HTR-8/SVneo (cell line): ENCODE data around the gene NSUN6.
"Not testable (repeated sequence)": the region's sequence is repeated elsewhere in the genome, so short reads cannot be mapped to it uniquely, and the experiment has no call there.

ENCODE experiments used
- DNase-seq: peaks from one replicate; pipeline ENCODE4 v3.0.0; 2011; ENCODE audit warnings: low spot score, mixed read lengths; ENCODE audit not compliant: insufficient read length
- FAIRE-seq: peaks from 2 replicates; lab custom pipeline; 2011; peaks lifted over from hg19 to GRCh38; lab: Jason Lieb, UNC

Gene NSUN6

GRCh38 chr10:18659819-18660535, 8.6 kb upstream of the NSUN6 start:
- DNase-seq = no peak
- no peak for FAIRE-seq

- FAIRE-seq (peak; percentile 94), DNase-seq (peak; percentile 81)
Measured at GRCh38 chr10:18659125-18659818, 7.9 kb upstream of the NSUN6 start, which contains the start of gene ARL5B. Gene ARL5B (plus strand): TSS chr10:18659431. CDS start chr10:18659638, 207 bp downstream.

- FAIRE-seq = no peak
- DNase-seq = no peak
Measured at GRCh38 chr10:18658271-18659124, 7.1 kb upstream of the NSUN6 start.

GRCh38 chr10:18656724-18657123, 5.3 kb upstream of the NSUN6 start:
- DNase-seq = no peak
- no peak for FAIRE-seq

- no peak for FAIRE-seq
Measured at GRCh38 chr10:18653112-18653511, 1.7 kb upstream of the NSUN6 start.

GRCh38 chr10:18650404-18650997, 886 bp downstream of the NSUN6 start:
- DNase-seq (no peak), FAIRE-seq (no peak)

More at GRCh38 chr10:18653112-18653511, 1.7 kb upstream of the NSUN6 start:
- no peak for DNase-seq

GRCh38 chr10:18649364-18649959, 1.9 kb downstream of the NSUN6 start:
- FAIRE-seq (no peak), DNase-seq (no peak)

- FAIRE-seq (no peak), DNase-seq (no peak)
Measured at GRCh38 chr10:18647945-18648344, 3.4 kb downstream of the NSUN6 start.

- DNase-seq (no peak), FAIRE-seq (no peak)
Measured at GRCh38 chr10:18647151-18647550, 4.2 kb downstream of the NSUN6 start.

GRCh38 chr10:18639719-18640118, 11.7 kb downstream of the NSUN6 start:
- not testable (repeated sequence) for FAIRE-seq, DNase-seq

GRCh38 chr10:18637400-18637799, 14.0 kb downstream of the NSUN6 start:
- FAIRE-seq, DNase-seq: not testable (repeated sequence)

- DNase-seq (no peak), FAIRE-seq (no peak)
Measured at GRCh38 chr10:18635995-18636394, 15.4 kb downstream of the NSUN6 start.

GRCh38 chr10:18632500-18632899, 18.9 kb downstream of the NSUN6 start:
- not testable (repeated sequence) for DNase-seq, FAIRE-seq

GRCh38 chr10:18627452-18628018, 23.9 kb downstream of the NSUN6 start:
- not testable (repeated sequence) for FAIRE-seq, DNase-seq

GRCh38 chr10:18625886-18626285, 25.5 kb downstream of the NSUN6 start:
- FAIRE-seq (no peak), DNase-seq (no peak)

- not testable (repeated sequence) for DNase-seq, FAIRE-seq
Measured at GRCh38 chr10:18623671-18624070, 27.7 kb downstream of the NSUN6 start.

GRCh38 chr10:18620856-18621255, 30.5 kb downstream of the NSUN6 start:
- DNase-seq = no peak
- FAIRE-seq = no peak

GRCh38 chr10:18619016-18619415, 32.4 kb downstream of the NSUN6 start:
- FAIRE-seq (no peak), DNase-seq (no peak)

- no peak for FAIRE-seq
Measured at GRCh38 chr10:18616337-18616736, 35.0 kb downstream of the NSUN6 start.

More at GRCh38 chr10:18616337-18616736, 35.0 kb downstream of the NSUN6 start:
- DNase-seq = no peak
